NOMO-1 treated with dmso at 0.1 percent for 144 hours (cell line): ENCODE results near the gene EPN1.
"Not testable (repeated sequence)": the region's sequence is repeated elsewhere in the genome, so short reads cannot be mapped to it uniquely, and the experiment has no call there.

Source experiments
- DNase-seq: peaks from one replicate; lab custom pipeline; 2025; ENCODE audit not compliant: unreplicated experiment; lab: John Stamatoyannopoulos, UW

Gene EPN1

DNA sequence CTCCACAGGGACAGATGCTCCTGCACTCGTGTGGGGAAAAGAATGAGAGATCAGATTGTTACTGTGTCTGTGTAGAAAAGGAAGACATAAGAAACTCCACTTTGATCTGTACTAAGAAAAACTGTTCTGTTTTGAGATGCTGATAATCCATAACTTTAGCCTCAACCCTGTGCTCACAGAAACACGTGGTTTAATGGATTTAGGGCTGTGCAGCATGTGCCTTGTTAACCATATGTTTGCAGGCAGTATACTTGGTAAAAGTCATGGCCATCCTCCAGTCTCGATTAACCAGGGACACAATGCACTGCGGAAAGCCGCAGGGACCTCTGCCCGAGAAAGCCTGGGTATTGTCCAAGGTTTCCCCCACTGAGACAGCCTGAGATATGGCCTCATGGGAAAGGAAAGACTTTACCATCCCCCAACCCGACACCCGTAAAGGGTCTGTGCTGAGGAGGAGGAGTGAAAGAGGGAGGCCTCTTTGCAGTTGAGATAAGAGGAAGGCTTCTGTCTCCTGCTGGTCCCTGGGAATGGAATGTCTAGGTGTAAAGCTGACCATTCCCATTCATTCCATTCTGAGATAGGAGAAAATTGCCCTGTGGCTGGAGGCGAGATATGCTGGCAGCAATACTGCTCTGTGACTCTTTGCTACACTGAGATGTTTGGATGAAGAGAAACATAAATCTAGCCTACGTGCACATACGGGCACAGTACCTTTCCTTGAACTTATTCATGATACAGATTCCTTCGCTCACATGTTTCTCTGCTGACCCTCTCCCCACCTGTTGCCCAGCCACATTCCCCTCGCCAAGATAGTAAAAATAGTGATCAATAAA is 43.1 kb downstream of the EPN1 start:
- not testable (repeated sequence) for DNase-seq

- DNase-seq, result no peak
Measured at GRCh38 chr19:55720214-55720746, 45.3 kb downstream of the EPN1 start.

DNA sequence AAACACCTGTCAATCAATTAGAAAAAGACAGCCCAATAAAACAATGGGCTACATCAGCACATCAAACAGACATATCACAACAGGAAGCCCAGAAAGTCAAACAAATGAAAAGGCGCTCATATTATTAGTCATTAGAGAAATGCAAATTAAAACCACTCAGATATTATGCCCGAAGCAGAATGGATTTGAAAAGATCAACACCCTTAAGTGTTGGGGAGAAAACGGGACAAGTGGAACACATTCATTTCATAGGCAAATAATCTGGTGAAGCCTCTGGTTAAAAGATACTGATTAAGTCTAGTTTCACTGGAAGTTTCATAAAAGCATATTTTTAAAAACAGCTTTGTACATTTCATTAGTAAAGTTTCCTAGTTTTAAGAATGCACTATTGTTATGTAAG is 45.8 kb downstream of the EPN1 start:
- DNase-seq, result no peak

- no peak for DNase-seq
Measured at GRCh38 chr19:55723491-55723890, 48.5 kb downstream of the EPN1 start.

DNA sequence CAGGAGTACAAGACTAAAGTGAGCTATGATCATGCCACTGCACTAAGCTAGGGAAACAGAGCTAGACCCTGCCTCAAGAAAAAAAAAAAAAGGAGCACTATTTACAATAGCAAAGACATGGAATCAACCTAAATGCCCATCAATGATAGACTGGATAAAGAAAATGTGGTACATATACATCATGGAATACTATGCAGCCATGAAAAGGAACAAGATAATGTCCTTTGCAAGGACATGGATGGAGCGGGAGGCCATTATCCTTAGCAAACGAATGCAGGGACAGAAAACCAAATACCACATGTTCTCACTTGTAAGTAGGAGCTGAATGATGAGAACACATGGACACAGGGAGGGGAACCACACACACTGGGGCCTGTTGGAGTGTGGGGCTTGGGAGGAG is 55.4 kb downstream of the EPN1 start:
- not testable (repeated sequence) for DNase-seq

GRCh38 chr19:55738302-55738701 is 63.3 kb downstream of the EPN1 start, which contains the start of gene NLRP9:
NLRP9 (minus strand) TSS chr19:55738402; CDS start chr19:55738374, 28 bp downstream.
- no peak for DNase-seq

GRCh38 chr19:55750715-55751114 is 75.7 kb downstream of the EPN1 start:
- DNase-seq, result no peak

GRCh38 chr19:55753401-55753800 is 78.4 kb downstream of the EPN1 start:
- DNase-seq, result no peak

DNA sequence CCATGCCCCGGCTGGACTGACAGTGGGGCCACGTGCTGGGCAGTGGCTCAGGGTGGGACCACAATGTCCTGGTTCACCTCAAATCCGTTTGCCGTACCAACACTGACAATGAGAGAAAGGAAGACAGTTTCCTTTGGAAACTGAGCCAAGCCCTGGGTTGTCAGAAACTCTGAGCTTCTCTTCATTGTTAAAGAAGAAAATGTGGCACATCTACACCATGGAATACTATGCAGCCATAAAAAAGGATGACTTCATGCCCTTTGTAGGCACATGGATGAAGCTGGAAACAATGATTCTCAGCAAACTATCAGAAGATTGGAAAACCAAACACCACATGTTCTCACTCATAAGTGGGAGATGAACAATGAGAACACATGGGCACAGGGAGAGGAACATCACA is 81.8 kb downstream of the EPN1 start:
- not testable (repeated sequence) for DNase-seq

DNA sequence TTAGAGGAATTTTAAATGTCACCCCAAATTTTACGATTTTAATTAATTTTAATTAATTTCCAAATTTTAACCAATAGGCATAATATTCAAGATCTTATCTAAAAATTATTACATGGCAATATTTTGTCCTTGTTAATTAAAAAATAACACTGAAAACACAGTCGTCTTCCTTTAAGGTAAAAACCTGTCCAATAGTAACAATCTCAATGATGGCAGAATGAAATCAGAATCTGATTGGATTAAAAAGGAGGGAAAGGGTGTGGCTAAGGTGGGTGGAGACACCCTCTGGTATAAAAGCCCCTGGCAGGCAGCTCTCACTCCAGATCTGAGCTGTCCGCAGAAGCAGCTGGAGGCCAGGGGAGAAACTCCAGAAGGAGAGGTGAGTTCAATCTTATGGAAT is 83.8 kb downstream of the EPN1 start, which contains the start of gene RFPL4A:
RFPL4A (plus strand) TSS at position 301 of the 400 bp plus-strand sequence. CDS start 2,704 bp downstream, outside the sequence.
- DNase-seq, result not testable (repeated sequence)
